Kidney (tissue), 14 donors: ENCODE measurements around the gene CLCA1. TPM values are rescaled to one million over a fixed set of nuclear protein-coding genes. Genes with fewer than 3 reads are reported as not detected.
A peak's percentile ranks its signal among the peaks of the same experiment; 100 is the strongest.

Source experiments
- DNase-seq, 5 donors: peaks; one replicate each; pipeline ENCODE4 v3.0.0-alpha.2; 2013 to 2020
- FAIRE-seq: peaks from 2 replicates; lab custom pipeline; 2012; peaks lifted over from hg19 to GRCh38; lab: Jason Lieb, UNC
- H3K27ac ChIP-seq, 2 donors: one replicate each; pipeline ENCODE4 v1.7.0; 2013; ENCODE audit warnings: low read depth in 2 of 2, low read length in 2 of 2, inconsistent platforms in 1 of 2
- H3K27me3 ChIP-seq: one replicate; pipeline ENCODE4 v1.7.1; 2013; ENCODE audit warnings: low read length, inconsistent platforms; ENCODE audit not compliant: control insufficient read depth, insufficient read depth
- H3K36me3 ChIP-seq, 3 donors: one replicate each; pipeline versions ENCODE4 v1.7.0 to v1.7.1; 2013; ENCODE audit warnings: low read length in 3 of 3, control low read depth in 1 of 3, inconsistent platforms in 1 of 3; ENCODE audit not compliant: insufficient read depth in 3 of 3, control insufficient read depth in 2 of 3
- H3K4me1 ChIP-seq, 3 donors: one replicate each; pipeline versions ENCODE4 v1.7.0 to v1.7.1; 2013; ENCODE audit warnings: low read length in 3 of 3, inconsistent platforms in 1 of 3, low read depth in 1 of 3; ENCODE audit not compliant: control insufficient read depth in 2 of 3, insufficient read depth in 2 of 3
- H3K4me3 ChIP-seq, 3 donors: one replicate each; pipeline versions ENCODE4 v1.7.0 to v1.8.1; 2013; ENCODE audit warnings: low read length in 3 of 3, control low read depth in 1 of 3, inconsistent platforms in 1 of 3
- H3K9ac ChIP-seq, 3 donors: one replicate each; pipeline versions ENCODE4 v1.7.0 to v1.7.1; 2013; ENCODE audit warnings: low read length in 3 of 3, control low read depth in 1 of 3, inconsistent platforms in 1 of 3
- H3K9me3 ChIP-seq, 3 donors: one replicate each; pipeline versions ENCODE4 v1.7.0 to v1.7.1; 2013; ENCODE audit warnings: low read length in 3 of 3, control low read depth in 1 of 3, inconsistent platforms in 1 of 3; ENCODE audit not compliant: control insufficient read depth in 2 of 3, insufficient read depth in 1 of 3
- CTCF ChIP-seq: IDR thresholded peaks from 3 replicates; pipeline ENCODE4 v1.5.1; 2012; ENCODE audit warnings: mild to moderate bottlenecking, moderate library complexity, borderline replicate concordance; ENCODE audit not compliant: insufficient read depth; ENCODE audit errors: extremely low read depth
- intact Hi-C: fragments of 100-400 bp; cut with DNase I; formaldehyde crosslinking; loops from one replicate; pipeline ENCODE4 v1.11.1; 2022
- polyA plus RNA-seq: library from polyadenylated mRNA; stranded (reverse); fragments of 350-450 nt; fragmentation: Illumina TruSeq; extraction: RNeasy Lipid Tissue Mini Kit (QIAGEN cat#74804); gene quantifications from one replicate; pipeline ENCODE4 v1.2.3, GENCODE V29; 2014; ENCODE audit warnings: low read depth, low replicate concordance; ENCODE audit not compliant: insufficient read depth
- total RNA-seq: library from RNA; stranded (reverse); fragmentation: NEBNext Ultra II Directional; extraction: Animal tissue kit (Norgen Biotek cat#: 25700); gene quantifications from one replicate; pipeline ENCODE4 v1.2.1, GENCODE V29; 2021
- donor health status: control.
- donor health status: control.
- donor health status: control.
- donor health status: control.
- donor health status: control.
- donor health status: DM: yes; HTN: yes; CAD: no.
- donor health status: Normal renal cell carcinoma (clear cell type).

The CLCA1 gene
- total and polyA plus RNA-seq, 2 donors from 2014 or later: not detected

- intact Hi-C loops: no loop called here
- H3K4me3 ChIP-seq: peak overlapping the region in 2 of 3 donors; percentile 16 to 60
These were observed 34.1 kb downstream of the CLCA1 start for GRCh38 chr1:86502721-86503405.

GRCh38 chr1:86503406-86504136 is 34.8 kb downstream of the CLCA1 start:
- Histone ChIP-seq H3K27me3 (no peaks in the 10 kb centered on the region), H3K36me3 (no peaks in the 10 kb centered on the region), H3K9me3 (no peaks in the 10 kb centered on the region), H3K4me1 (no peaks in the 10 kb centered on the region), H3K4me3 (peak overlapping the region; percentile 26 to 60 (median 60)), H3K9ac (peak overlapping the region in 2 of 3 donors; percentile 8 to 20), H3K27ac (peak overlapping the region in 1 of 2 donors; percentile 28)
- TF ChIP-seq CTCF: no peak
- intact Hi-C loops: no loop called here
- FAIRE-seq (no peak), DNase-seq (peak in 4 of 5 donors; percentile 39 to 77 (median 54))

More at GRCh38 chr1:86502721-86503405, 34.1 kb downstream of the CLCA1 start:
- no peak for TF ChIP-seq CTCF
- no peaks in the 10 kb centered on the region for H3K36me3 ChIP-seq
- H3K27me3 ChIP-seq: no peaks in the 10 kb centered on the region
- FAIRE-seq (no peak), DNase-seq (peak in 2 of 5 donors; percentile 7 to 20)
- peak overlapping the region in 1 of 2 donors; percentile 28 for H3K27ac ChIP-seq
- no peaks in the 10 kb centered on the region for H3K9me3 ChIP-seq
- peak overlapping the region in 1 of 3 donors; percentile 9 for H3K9ac ChIP-seq
- no peaks in the 10 kb centered on the region for H3K4me1 ChIP-seq

- intact Hi-C loops: no loop called here
- FAIRE-seq: no peak
- H3K9ac ChIP-seq: peak overlapping the region in 1 of 3 donors; percentile 20
These were observed 35.4 kb downstream of the CLCA1 start for GRCh38 chr1:86504137-86504479.

More at GRCh38 chr1:86504137-86504479, 35.4 kb downstream of the CLCA1 start:
- H3K4me3 ChIP-seq: peak overlapping the region in 2 of 3 donors; percentile 60
- H3K27ac ChIP-seq: no peak overlapping the region
- peak in 2 of 5 donors; percentile 7 to 11 for DNase-seq
- H3K36me3 ChIP-seq: no peaks in the 10 kb centered on the region
- no peak for TF ChIP-seq CTCF
- H3K27me3 ChIP-seq: no peaks in the 10 kb centered on the region
- no peaks in the 10 kb centered on the region for H3K9me3 ChIP-seq
- H3K4me1 ChIP-seq: no peaks in the 10 kb centered on the region
